ENCODE data around the gene EEF2K. TPM values are rescaled to one million over a fixed set of nuclear protein-coding genes. Genes with fewer than 3 reads are reported as not detected.

The EEF2K gene
- total RNA-seq, 1 experiment from 2014 or later = 31.0 TPM

GRCh38 chr16:22323173-22323958 is 117.3 kb downstream of the EEF2K start (continued):
- TF ChIP-seq REST (IDR thresholded peaks at IDR 0.05; ENCODE audit: low read depth) = no peak
- TF ChIP-seq POLR2A (IDR thresholded peaks at IDR 0.05; ENCODE audit: borderline replicate concordance, extremely low read depth, insufficient read depth, insufficient read length) = no peak
- TF ChIP-seq POLR2AphosphoS5 (IDR thresholded peaks at IDR 0.05; ENCODE audit: low read depth, low read length) = no peak
- no peak for TF ChIP-seq EZH2 (IDR thresholded peaks at IDR 0.05)
- TF ChIP-seq CBX3 (IDR thresholded peaks at IDR 0.05; ENCODE audit: low read depth) = no peak

- Histone ChIP-seq H3K9ac (ENCODE audit: low read length) (no peak overlapping the region), H3K27ac (ENCODE audit: low read depth, low read length) (no peak overlapping the region), H3K27me3 (ENCODE audit: insufficient read depth, low read length) (no peaks in the 10 kb centered on the region), H2AFZ (ENCODE audit: low read depth, low read length, poor library complexity, severe bottlenecking) (no peak overlapping the region), H4K20me1 (ENCODE audit: insufficient read depth) (no peaks in the 10 kb centered on the region), H3K4me2 (ENCODE audit: low read length) (no peak overlapping the region), H3K4me3 (replicated peaks in 1 of 2; ENCODE audit: low read depth in 1 of 2, low read length in 2 of 2) (no peak overlapping the region), H3K9me2 (ENCODE audit: insufficient read depth) (no peaks in the 10 kb centered on the region), H3K79me2 (ENCODE audit: insufficient read depth, low read length) (peaks cover 11% of the 10 kb centered on the region; the same call in 1 of the 2 replicates), H3K36me3 (ENCODE audit: control insufficient read depth in 1 of 2, insufficient read depth in 2 of 2, low read length in 2 of 2) (peaks cover 23 to 30% of the 10 kb centered on the region in 2 experiments; a peak in 3 of 4 replicates), H3K4me1 (ENCODE audit: control insufficient read depth in 1 of 2, insufficient read depth in 2 of 2, low read length in 2 of 2) (no peaks in the 10 kb centered on the region), H3K9me3 (ENCODE audit: control insufficient read depth in 1 of 2, insufficient read depth in 1 of 2, low read depth in 1 of 2, low read length in 2 of 2) (no peaks in the 10 kb centered on the region)
- RAD21 ChIA-PET (ENCODE audit: low non-redundant PET in 1 of 2, low total read pairs in 2 of 2, uncharacterized antibody in 2 of 2, unreplicated experiment in 2 of 2) = no interaction called here
- CTCF ChIA-PET = no interaction called here
- no peak for DNase-seq (ENCODE audit: low read depth, low spot score)
- intact Hi-C loops (cut with micrococcal nuclease) = loop anchor here (5.0 to 10.0 kb wide), 4 partner anchors 61 to 1019 kb away; no protein-coding TSS in a partner anchor
- no TSS peak for BruUV-seq (replicated peaks)
- POLR2A ChIA-PET = no interaction called here
- no peak for ATAC-seq
- TF ChIP-seq JUND (IDR thresholded peaks at IDR 0.05) (no peak), POLR2AphosphoS5 (IDR thresholded peaks at IDR 0.05; ENCODE audit: low read depth, low read length) (no peak), POLR2A (IDR thresholded peaks at IDR 0.05; ENCODE audit: borderline replicate concordance, extremely low read depth, insufficient read depth, insufficient read length) (no peak), ELF1 (IDR thresholded peaks at IDR 0.05; ENCODE audit: borderline replicate concordance, low read depth) (no peak), CBX3 (IDR thresholded peaks at IDR 0.05; ENCODE audit: low read depth) (no peak), EGR1 (IDR thresholded peaks at IDR 0.05; ENCODE audit: low read depth) (no peak), CTCF (IDR thresholded peaks at IDR 0.05 in 2 of 3, conservative IDR thresholded peaks at IDR 0.05 in 1 of 3; ENCODE audit: borderline replicate concordance in 1 of 3, insufficient read depth in 1 of 3, low read depth in 2 of 3, low read length in 2 of 3) (no peak), ZFX (IDR thresholded peaks at IDR 0.05) (no peak), ATF3 (IDR thresholded peaks at IDR 0.05) (no peak), ZNF274 (IDR thresholded peaks at IDR 0.05; ENCODE audit: low read depth, low read length) (no peak), CEBPB (IDR thresholded peaks at IDR 0.05; ENCODE audit: low read depth) (no peak), FOSL1 (IDR thresholded peaks at IDR 0.05; ENCODE audit: low read depth) (no peak), EZH2phosphoT487 (IDR thresholded peaks at IDR 0.05; ENCODE audit: borderline replicate concordance) (no peak), TCF7L2 (IDR thresholded peaks at IDR 0.05; ENCODE audit: borderline replicate concordance, extremely low read depth, insufficient read depth, insufficient read length) (no peak), SIN3A (IDR thresholded peaks at IDR 0.05; ENCODE audit: low read depth) (no peak), YY1 (IDR thresholded peaks at IDR 0.05; ENCODE audit: extremely low read depth, insufficient replicate concordance, low read depth, low read length) (no peak)
These were observed 118.1 kb downstream of the EEF2K start for GRCh38 chr16:22323959-22324786.
